ENCODE measurements around the gene HOXA10.

HOXA10 gene

GRCh38 chr7:27178366-27178765, 4.2 kb upstream of the HOXA10 start:
- H3K27me3 ChIP-seq (ENCODE audit: insufficient read depth, poor library complexity, severe bottlenecking), result peaks cover 44% of the 10 kb centered on the region
- DNase-seq (ENCODE audit: low read depth in 1 of 2, low spot score in 1 of 2), result no peak
- TF ChIP-seq POLR2AphosphoS5 (IDR thresholded peaks at IDR 0.05; ENCODE audit: low read depth) (no peak), CTCF (IDR thresholded peaks at IDR 0.05; ENCODE audit: insufficient read depth, low read length) (no peak), GABPA (IDR thresholded peaks at IDR 0.05; ENCODE audit: low read depth) (no peak)
- no peak overlapping the region for H3K27ac ChIP-seq (replicated peaks)
- H3K4me3 ChIP-seq (replicated peaks; ENCODE audit: insufficient read depth, low read length), result no peak overlapping the region

- TF ChIP-seq REST (IDR thresholded peaks at IDR 0.05; ENCODE audit: insufficient replicate concordance, low read depth) (no peak), SPI1 (IDR thresholded peaks at IDR 0.05; ENCODE audit: borderline replicate concordance, low read depth) (no peak), GABPA (IDR thresholded peaks at IDR 0.05; ENCODE audit: low read depth) (no peak), POLR2AphosphoS5 (IDR thresholded peaks at IDR 0.05; ENCODE audit: low read depth) (no peak), CTCF (IDR thresholded peaks at IDR 0.05; ENCODE audit: insufficient read depth, low read length) (no peak)
- no peak overlapping the region for H3K4me3 ChIP-seq (replicated peaks; ENCODE audit: insufficient read depth, low read length)
- DNase-seq (ENCODE audit: low read depth in 1 of 2, low spot score in 1 of 2), result no peak
- H3K27me3 ChIP-seq (ENCODE audit: insufficient read depth, poor library complexity, severe bottlenecking), result peaks cover 43% of the 10 kb centered on the region
- no peak overlapping the region for H3K27ac ChIP-seq (replicated peaks)
Observed at GRCh38 chr7:27177795-27178320, 3.7 kb upstream of the HOXA10 start.

GRCh38 chr7:27176962-27177794, 3.1 kb upstream of the HOXA10 start:
- no peak overlapping the region for H3K4me3 ChIP-seq (replicated peaks; ENCODE audit: insufficient read depth, low read length)
- DNase-seq (ENCODE audit: low read depth in 1 of 2, low spot score in 1 of 2), result no peak
- TF ChIP-seq GABPA (IDR thresholded peaks at IDR 0.05; ENCODE audit: low read depth), result no peak
- no peak for TF ChIP-seq POLR2AphosphoS5 (IDR thresholded peaks at IDR 0.05; ENCODE audit: low read depth)
- TF ChIP-seq REST (IDR thresholded peaks at IDR 0.05; ENCODE audit: insufficient replicate concordance, low read depth), result no peak
- no peak for TF ChIP-seq SPI1 (IDR thresholded peaks at IDR 0.05; ENCODE audit: borderline replicate concordance, low read depth)
- peaks cover 45% of the 10 kb centered on the region for H3K27me3 ChIP-seq (ENCODE audit: insufficient read depth, poor library complexity, severe bottlenecking)
- no peak overlapping the region for H3K27ac ChIP-seq (replicated peaks)

GRCh38 chr7:27176524-27176845, 2.4 kb upstream of the HOXA10 start:
- no peak for DNase-seq (ENCODE audit: low read depth in 1 of 2, low spot score in 1 of 2)
- Histone ChIP-seq H3K27me3 (ENCODE audit: insufficient read depth, poor library complexity, severe bottlenecking) (peaks cover 50% of the 10 kb centered on the region), H3K4me3 (replicated peaks; ENCODE audit: insufficient read depth, low read length) (no peak overlapping the region), H3K27ac (replicated peaks) (no peak overlapping the region)
- TF ChIP-seq SPI1 (IDR thresholded peaks at IDR 0.05; ENCODE audit: borderline replicate concordance, low read depth) (no peak), REST (IDR thresholded peaks at IDR 0.05; ENCODE audit: insufficient replicate concordance, low read depth) (no peak), GABPA (IDR thresholded peaks at IDR 0.05; ENCODE audit: low read depth) (no peak), POLR2AphosphoS5 (IDR thresholded peaks at IDR 0.05; ENCODE audit: low read depth) (no peak), CTCF (IDR thresholded peaks at IDR 0.05; ENCODE audit: insufficient read depth, low read length) (no peak)
